ENCODE measurements around the gene MYBPHL. TPM values are rescaled to one million over a fixed set of nuclear protein-coding genes. Genes with fewer than 3 reads are reported as not detected.

The MYBPHL gene
- total RNA-seq, 6 experiments from 2014 or later, result not detected

GRCh38 chr1:109271458-109271857 is 35.4 kb downstream of the MYBPHL start:
- no peak overlapping the region for H3K27ac ChIP-seq
- no peak for ATAC-seq
- no peaks in the 10 kb centered on the region for H3K36me3 ChIP-seq
- peaks cover 0 to 21% (median 5%) of the 10 kb centered on the region in 4 donors for H3K4me1 ChIP-seq
- H3K9me3 ChIP-seq, result no peaks in the 10 kb centered on the region
- no peak overlapping the region for H3K4me3 ChIP-seq
- no peaks in the 10 kb centered on the region for H3K27me3 ChIP-seq
- TF ChIP-seq POLR2A (IDR thresholded peaks at IDR 0.05) (no peak), CTCF (IDR thresholded peaks at IDR 0.05) (no peak)
- peak in 1 of 3 donors; percentile 33 for DNase-seq
- intact Hi-C loops (cut with DNase I), result no loop called here
- WGBS (ENCODE audit: insufficient coverage, low coverage, low lambda C conversion rate, missing lambda C conversion rate), result 80% methylated on average over 1 of the region's 6 CpGs

DNA sequence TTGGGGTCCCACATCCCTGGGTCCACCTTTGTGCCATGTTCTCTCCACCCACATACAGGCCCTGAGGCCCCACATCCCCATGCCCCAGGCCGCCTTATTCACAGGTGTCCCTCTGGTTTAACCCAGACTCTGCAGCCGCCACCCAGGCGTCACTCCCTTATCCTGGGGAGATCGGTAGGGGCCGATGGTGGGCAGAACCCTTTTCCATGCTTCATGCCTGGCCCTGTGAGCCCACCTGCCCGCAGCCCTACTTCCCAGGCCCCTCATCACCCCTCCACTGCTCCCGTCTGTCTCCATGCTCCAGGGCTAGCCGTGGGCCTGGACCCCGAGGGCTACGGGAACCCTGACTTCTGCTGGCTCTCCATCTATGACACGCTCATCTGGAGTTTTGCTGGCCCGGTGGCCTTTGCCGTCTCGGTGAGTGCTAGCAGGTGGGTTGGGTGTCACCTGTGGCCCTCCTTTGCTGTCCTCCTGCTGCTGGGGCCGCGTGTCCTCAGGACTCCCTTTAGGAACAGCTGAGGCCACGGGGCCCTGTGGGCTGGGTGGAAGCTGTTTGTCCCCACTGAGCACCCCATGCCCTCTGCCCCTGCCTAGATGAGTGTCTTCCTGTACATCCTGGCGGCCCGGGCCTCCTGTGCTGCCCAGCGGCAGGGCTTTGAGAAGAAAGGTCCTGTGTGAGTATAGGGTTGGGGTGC is 36.0 kb downstream of the MYBPHL start:
- ATAC-seq, result no peak
- H3K36me3 ChIP-seq, result no peaks in the 10 kb centered on the region
- no peak for TF ChIP-seq POLR2A (IDR thresholded peaks at IDR 0.05)
- no peak for TF ChIP-seq CTCF (IDR thresholded peaks at IDR 0.05)
- H3K27ac ChIP-seq, result no peak overlapping the region
- H3K27me3 ChIP-seq, result no peaks in the 10 kb centered on the region
- WGBS (ENCODE audit: insufficient coverage, low coverage, low lambda C conversion rate, missing lambda C conversion rate), result 91% methylated on average over 4 of the region's 20 CpGs
- peaks cover 0 to 14% (median 5%) of the 10 kb centered on the region in 4 donors for H3K4me1 ChIP-seq
- H3K4me3 ChIP-seq, result no peak overlapping the region
- intact Hi-C loops (cut with DNase I), result no loop called here
- no peaks in the 10 kb centered on the region for H3K9me3 ChIP-seq
- no peak for DNase-seq

DNA sequence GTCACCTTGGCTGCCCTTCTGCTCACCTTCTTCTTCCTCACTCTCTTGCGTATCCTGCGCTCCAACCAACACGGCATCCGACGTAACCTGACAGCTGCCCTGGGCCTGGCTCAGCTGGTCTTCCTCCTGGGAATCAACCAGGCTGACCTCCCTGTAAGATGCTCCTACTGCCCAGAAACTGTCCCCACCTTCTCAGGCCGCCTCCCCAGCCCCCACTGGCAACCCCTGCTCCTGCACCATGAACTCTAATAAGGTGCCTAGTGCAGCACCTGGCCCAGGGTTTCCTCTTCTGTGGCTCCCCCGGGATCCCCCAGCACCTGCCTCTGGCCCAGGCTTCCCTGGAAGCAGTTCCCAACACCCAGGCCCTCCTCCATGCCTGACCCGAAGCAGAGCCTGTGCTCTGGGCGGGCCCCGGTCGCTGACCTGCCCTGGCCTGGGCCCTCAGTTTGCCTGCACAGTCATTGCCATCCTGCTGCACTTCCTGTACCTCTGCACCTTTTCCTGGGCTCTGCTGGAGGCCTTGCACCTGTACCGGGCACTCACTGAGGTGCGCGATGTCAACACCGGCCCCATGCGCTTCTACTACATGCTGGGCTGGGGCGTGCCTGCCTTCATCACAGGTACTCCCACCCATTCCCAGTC is 36.7 kb downstream of the MYBPHL start:
- WGBS (ENCODE audit: insufficient coverage, low coverage, low lambda C conversion rate, missing lambda C conversion rate), result 78% methylated on average over 5 of the region's 17 CpGs
- H3K4me3 ChIP-seq, result no peak overlapping the region
- H3K27ac ChIP-seq, result no peak overlapping the region
- intact Hi-C loops (cut with DNase I), result no loop called here
- DNase-seq (peak in 1 of 3 donors; percentile 52), ATAC-seq (peak in 1 of 4 donors; percentile 16)
- no peaks in the 10 kb centered on the region for H3K27me3 ChIP-seq
- no peak for TF ChIP-seq POLR2A (IDR thresholded peaks at IDR 0.05)
- TF ChIP-seq CTCF (IDR thresholded peaks at IDR 0.05), result no peak
- no peaks in the 10 kb centered on the region for H3K36me3 ChIP-seq
- H3K4me1 ChIP-seq, result peaks cover 0 to 12% (median 4%) of the 10 kb centered on the region in 4 donors
- H3K9me3 ChIP-seq, result no peaks in the 10 kb centered on the region

DNA sequence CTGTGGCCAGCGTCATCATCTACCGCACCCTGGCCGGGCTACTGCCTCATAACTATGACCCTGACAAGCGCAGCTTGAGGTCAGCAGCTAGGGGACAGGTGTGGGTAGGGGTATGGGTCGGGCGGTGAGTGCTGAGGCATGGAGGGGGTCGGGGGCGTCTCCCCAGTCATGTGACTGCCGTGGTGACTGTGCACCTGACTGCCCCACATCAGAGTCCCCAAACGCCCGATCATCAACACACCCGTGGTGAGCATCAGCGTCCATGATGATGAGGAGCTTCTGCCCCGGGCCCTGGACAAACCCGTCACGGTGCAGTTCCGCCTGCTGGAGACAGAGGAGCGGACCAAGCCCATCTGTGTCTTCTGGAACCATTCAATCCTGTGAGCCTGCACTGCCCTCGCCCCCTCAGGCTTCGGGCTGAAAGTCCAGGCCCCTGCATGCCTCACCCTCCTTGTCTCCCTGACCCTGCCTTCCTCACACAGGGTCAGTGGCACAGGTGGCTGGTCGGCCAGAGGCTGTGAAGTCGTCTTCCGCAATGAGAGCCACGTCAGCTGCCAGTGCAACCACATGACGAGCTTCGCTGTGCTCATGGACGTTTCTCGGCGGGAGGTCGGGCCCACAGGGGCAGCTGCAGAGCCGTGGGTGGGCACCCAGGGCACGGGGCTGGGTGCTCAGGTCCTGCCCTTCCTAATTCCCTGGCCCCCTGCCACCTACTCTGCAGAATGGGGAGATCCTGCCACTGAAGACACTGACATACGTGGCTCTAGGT is 37.4 kb downstream of the MYBPHL start:
- no peak for TF ChIP-seq CTCF (IDR thresholded peaks at IDR 0.05)
- no peak for TF ChIP-seq POLR2A (IDR thresholded peaks at IDR 0.05)
- DNase-seq, result peak in 2 of 3 donors; percentile 41 to 43
- intact Hi-C loops (cut with DNase I), result no loop called here
- H3K36me3 ChIP-seq, result no peaks in the 10 kb centered on the region
- WGBS (ENCODE audit: insufficient coverage, low coverage, low lambda C conversion rate, missing lambda C conversion rate), result no CpG with 5 or more reads among the region's 33 CpGs
- H3K27me3 ChIP-seq, result no peaks in the 10 kb centered on the region
- H3K9me3 ChIP-seq, result no peaks in the 10 kb centered on the region
- H3K4me1 ChIP-seq, result peaks cover 0 to 10% (median under 1%) of the 10 kb centered on the region in 4 donors
- ATAC-seq, result no peak
- H3K4me3 ChIP-seq, result no peak overlapping the region
- H3K27ac ChIP-seq, result no peak overlapping the region

Data from right lobe of liver (tissue), 6 donors.